ENCODE measurements around the gene HPN.

HPN gene

GRCh38 chr19:35061583-35062373 is 20.3 kb downstream of the HPN start:
- DNase-seq (ENCODE audit: low read depth in 2 of 2): no peak

DNA sequence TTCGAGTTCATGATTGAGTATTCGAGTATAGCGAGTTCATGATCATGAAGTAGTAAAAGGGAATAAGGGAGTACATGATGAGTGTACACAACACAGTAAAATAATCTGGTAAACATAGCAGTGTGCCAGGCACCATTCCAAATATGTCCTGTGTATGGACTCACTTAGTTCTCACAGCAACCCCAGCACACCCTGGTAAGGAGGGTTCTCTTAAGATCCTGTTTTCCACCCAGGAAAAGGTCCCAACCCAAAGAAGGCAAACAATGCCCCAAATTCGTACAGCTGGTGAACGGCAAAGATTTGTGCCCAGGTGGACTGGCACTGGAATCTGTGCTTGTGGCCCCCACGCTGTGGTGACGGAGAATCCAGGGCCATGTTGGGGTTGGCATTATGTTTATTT is 21.4 kb downstream of the HPN start:
- no peak for DNase-seq (ENCODE audit: low read depth in 2 of 2)

GRCh38 chr19:35063940-35064818 is 22.7 kb downstream of the HPN start:
- DNase-seq (ENCODE audit: low read depth in 2 of 2): peak in 1 of 2 donors; percentile 9

DNA sequence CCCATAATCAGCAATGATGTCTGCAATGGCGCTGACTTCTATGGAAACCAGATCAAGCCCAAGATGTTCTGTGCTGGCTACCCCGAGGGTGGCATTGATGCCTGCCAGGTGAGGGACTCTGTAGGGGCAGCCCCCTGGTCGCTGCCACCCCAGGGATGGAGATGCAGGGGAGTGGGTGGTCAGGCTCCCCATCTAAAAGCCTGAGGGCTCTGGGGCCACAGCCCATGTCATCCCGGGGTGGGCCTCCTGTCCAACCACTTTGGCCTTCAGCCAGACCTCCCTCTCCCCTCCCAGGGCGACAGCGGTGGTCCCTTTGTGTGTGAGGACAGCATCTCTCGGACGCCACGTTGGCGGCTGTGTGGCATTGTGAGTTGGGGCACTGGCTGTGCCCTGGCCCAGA is 24.1 kb downstream of the HPN start:
- no peak for DNase-seq (ENCODE audit: low read depth in 2 of 2)

- no peak for DNase-seq (ENCODE audit: low read depth in 2 of 2)
Measured at GRCh38 chr19:35066121-35066520, 24.6 kb downstream of the HPN start.

DNA sequence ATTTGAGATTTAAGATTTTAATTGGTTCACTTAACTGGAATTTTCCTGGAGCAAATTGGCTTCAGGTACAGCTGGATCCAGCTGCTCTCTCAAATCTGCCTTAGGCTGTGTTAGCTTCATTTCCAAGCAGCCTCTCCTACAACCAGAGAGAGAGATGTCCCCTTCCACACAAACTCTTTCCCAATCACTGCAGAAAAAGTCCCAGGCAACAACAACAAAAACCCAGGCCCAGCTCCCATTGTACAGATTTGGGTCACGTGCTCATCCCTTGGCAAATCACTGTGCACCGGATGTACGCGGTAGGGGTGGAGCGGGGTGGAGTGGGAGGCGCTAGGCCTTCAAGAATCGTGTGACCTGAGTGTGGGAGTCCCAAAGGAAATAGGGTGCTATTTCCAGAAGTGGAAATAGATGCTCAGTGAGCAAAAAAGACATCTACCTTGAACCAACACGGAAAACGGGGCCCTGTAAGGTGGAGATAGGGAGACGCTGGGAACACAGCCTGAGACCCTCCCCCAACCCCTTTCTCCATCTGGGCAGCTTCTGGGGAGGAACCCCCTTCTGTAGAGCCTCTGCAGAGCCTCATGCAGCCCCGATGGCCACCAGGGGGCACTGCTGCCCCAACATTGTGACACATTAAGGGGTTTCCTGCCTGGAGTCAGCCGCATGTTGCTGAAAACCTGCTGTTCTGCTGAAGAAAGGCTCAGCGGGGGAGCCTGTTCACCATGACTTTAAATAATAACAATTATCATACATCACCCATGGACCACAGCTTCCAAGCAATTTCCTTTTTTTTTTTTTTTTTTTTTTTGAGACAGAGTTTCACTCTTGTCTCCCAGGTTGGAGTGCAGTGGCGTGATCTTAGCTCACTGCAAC is 25.4 kb downstream of the HPN start:
- DNase-seq (ENCODE audit: low read depth in 2 of 2): peak; percentile 78 to 79

GRCh38 chr19:35068941-35069634 is 27.6 kb downstream of the HPN start:
- no peak for DNase-seq (ENCODE audit: low read depth in 2 of 2)

- DNase-seq (ENCODE audit: low read depth in 2 of 2): no peak
Measured at GRCh38 chr19:35069696-35070095, 28.2 kb downstream of the HPN start.

- no peak for DNase-seq (ENCODE audit: low read depth in 2 of 2)
Measured at GRCh38 chr19:35070471-35070870, 28.9 kb downstream of the HPN start.

GRCh38 chr19:35073516-35073915 is 32.0 kb downstream of the HPN start:
- DNase-seq (ENCODE audit: low read depth in 2 of 2): no peak

GRCh38 chr19:35073941-35074340 is 32.4 kb downstream of the HPN start:
- DNase-seq (ENCODE audit: low read depth in 2 of 2): no peak

- DNase-seq (ENCODE audit: low read depth in 2 of 2): no peak
Measured at GRCh38 chr19:35074426-35075201, 33.1 kb downstream of the HPN start.

- DNase-seq (ENCODE audit: low read depth in 2 of 2): no peak
Measured at GRCh38 chr19:35075202-35076025, 33.9 kb downstream of the HPN start.

- DNase-seq (ENCODE audit: low read depth in 2 of 2): no peak
Measured at GRCh38 chr19:35076026-35076370, 34.5 kb downstream of the HPN start.

- DNase-seq (ENCODE audit: low read depth in 2 of 2): no peak
Measured at GRCh38 chr19:35076657-35077056, 35.1 kb downstream of the HPN start.

DNA sequence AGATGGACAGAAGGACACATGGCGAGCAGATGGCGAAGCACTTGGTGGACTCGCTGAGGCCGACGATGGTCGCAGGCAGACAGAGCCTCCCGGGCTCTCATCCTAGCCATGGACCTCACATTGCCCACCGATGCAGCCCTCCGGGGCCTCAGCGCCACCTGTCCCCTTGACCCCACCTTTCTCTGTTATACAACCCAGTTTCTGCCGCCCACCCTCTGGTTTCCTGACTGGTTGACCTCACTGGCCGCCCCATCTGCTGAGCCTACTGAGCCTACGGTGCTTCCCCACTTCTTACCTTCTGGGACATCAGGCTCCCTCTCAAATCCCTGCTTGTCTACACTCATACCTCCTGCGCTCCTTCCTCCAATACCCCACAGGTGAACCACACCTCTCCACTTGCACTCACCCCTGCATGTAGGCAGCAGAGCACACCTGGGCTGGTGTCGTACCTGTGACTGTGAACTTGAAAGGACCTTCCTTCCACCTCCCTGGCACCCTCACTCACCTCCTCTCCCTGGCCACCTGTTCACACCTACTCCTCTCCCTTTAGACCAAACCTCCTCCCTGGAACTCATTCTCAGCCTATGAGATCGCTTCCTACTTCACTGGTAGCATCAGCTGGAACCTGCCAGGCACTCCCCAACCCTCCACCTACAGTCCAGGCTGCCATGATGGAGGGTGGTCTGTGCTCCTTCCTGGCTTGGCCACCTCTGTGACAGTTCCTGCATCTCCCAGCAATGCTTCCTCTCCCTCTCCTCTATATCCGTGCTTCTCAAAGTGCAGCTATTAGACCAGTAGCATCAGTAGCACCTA is 36.1 kb downstream of the HPN start:
- DNase-seq (ENCODE audit: low read depth in 2 of 2): no peak

GRCh38 chr19:35079826-35080225 is 38.3 kb downstream of the HPN start:
- DNase-seq (ENCODE audit: low read depth in 2 of 2): no peak

DNA sequence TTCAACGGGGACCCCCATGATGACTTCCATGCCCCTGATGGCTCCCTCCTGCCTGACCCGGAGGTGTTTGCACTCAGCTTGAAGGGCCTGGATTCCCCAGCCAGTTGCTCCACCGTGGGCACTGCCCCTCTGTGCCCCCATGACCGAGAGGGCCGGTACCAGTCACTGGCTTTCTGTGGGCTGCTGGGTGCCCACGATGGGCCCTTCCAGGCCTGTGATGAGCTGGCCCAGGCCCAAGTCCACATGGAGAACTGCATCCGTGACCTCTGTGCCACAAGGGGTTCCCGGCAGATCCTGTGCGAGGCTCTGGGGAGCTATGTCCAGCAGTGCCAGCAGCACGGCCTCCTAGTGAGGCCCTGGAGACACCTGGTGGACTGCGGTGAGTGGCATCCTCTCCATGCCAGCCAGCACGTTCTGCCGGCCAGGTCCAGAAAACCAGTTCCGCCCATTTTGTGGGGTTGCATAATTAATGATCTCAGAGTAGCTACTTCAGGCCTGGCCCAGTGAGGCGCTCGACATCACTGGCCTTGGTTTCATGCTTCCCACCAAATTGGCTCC is 39.2 kb downstream of the HPN start:
- DNase-seq (ENCODE audit: low read depth in 2 of 2): no peak

GRCh38 chr19:35081201-35081600 is 39.7 kb downstream of the HPN start:
- DNase-seq (ENCODE audit: low read depth in 2 of 2): no peak

Measured in stimulated activated CD8-positive, alpha-beta memory T cell treated with anti-CD3 and anti-CD28 coated beads, Interleukin-15, amount 100 ng/mL, for 48 hours (primary cell).